HG02571 (cell line): ENCODE results near the gene RFC3.
"Not testable (repeated sequence)": the region's sequence is repeated elsewhere in the genome, so short reads cannot be mapped to it uniquely, and the experiment has no call there.

Source experiments
- ATAC-seq: cut with Tn5 transposase; IDR thresholded peaks from one replicate; pipeline ENCODE4 v1.9.1; 2021; ENCODE audit warnings: mild to moderate bottlenecking, moderate library complexity; ENCODE audit not compliant: unreplicated experiment

Gene RFC3

DNA sequence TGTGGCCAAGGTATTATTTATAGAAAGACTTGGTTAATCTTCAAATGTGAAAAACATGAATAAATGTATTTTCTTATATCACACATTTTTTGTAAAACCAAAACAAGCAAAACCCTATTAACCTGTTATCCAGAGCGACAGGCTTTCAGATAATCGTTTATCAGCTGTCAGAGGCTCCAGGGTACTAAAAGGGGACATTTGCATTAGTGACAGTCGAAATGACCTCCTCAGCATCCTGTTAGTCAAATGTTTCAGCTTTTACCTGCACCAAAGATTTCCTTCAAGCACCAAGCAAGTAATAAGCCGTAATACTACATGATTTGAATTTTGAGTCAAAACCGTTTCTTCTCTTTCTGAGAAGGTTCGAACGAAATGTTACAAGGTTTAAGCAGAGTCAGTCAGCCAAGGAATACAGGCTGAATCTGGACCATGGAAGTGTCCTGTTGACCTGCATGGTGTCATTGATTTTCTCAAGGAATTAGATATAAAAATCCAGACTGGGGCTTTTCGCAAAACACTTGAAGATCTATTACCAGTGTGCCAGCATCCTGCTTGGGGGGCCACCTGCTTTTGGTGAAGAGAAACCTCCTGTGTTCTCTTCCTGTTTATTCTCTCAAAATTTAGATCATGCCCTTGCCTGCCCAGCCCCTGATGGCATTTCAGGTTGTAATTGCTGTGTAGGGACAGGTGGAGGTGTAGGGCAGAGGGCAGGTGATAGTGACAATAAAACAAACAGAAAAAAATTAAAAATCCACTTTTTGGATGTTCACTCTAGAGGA, 11.3 kb upstream of the RFC3 start:
- ATAC-seq = no peak

DNA sequence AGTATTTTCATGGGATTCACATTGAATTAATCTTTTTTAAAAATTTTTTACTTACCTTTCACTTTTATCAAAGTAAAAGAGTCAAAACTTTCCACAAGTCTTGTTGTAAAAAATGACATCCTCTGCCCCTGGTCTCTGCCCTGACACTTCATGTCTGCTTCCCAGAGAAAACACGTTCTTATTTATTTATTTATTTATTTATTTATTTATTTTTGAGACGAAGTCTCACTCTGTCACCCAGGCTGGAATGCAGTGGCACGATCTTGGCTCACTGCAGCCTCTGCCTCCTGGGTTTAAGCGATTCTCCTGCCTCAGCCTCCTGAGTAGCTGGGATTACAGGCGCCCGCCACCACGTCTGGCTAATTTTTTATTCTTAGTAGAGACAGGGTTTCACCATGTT, 5.1 kb upstream of the RFC3 start:
- not testable (repeated sequence) for ATAC-seq

DNA sequence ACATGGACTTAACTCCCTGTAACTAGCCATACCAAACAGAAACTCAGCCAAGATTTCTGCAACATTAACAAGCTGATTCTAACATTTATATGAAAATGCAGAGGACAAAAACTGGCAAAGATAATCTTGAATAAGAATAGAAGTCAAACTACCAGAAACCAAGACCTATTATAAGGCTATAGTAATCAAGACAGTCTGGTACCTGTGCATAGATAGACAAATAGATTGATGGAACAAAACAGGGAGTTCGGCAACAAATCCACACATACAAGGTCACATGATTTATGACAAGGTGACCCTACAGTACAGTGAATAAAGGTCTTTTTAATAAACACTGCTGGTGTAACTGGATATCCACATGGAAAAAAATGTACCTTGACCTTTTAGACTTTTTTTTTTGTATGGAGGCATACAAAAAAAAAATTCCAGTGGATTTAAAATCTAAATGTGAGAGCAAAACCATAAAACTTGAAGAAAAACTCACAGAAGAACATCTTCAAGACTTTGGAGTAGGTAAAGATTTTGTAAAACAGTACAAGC, 2.9 kb upstream of the RFC3 start:
- ATAC-seq = no peak

DNA sequence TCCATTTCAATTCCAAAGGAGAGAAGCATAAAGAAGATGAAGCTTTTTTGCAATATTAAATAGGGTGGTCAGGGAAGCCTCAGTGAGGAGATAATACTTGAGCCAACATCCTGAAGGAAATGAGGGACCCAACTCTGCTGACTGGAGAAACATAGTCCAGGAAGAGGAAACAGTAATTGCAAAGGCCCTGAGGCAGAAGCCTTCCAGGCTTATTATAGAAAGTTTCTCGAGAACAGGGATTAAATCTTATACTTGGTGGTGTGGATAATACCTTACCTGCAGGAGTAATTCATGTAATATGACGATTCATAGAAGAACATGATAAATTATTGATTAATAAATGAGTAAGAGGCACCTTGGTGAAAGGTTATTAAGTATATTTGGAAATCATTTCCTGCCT, 1.0 kb upstream of the RFC3 start:
- no peak for ATAC-seq

DNA sequence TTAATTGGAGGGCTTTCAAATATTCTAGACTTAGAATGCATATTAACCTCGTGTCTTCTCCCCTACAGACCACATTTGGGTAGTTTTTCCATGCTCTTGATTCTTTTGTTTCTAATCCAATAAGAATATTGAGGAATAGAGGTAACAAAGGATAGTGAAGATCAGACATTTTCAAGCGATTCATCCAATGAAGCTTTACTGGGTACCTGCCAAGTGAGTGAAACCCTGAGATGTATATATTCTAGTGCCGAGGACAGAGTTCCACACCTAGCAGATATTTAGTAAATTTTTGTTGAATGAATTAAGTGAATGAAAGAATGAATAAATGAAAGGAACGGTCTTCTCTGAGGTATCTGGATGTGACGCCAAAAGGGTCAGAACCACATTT, 442 bp upstream of the RFC3 start:
- ATAC-seq = no peak

DNA sequence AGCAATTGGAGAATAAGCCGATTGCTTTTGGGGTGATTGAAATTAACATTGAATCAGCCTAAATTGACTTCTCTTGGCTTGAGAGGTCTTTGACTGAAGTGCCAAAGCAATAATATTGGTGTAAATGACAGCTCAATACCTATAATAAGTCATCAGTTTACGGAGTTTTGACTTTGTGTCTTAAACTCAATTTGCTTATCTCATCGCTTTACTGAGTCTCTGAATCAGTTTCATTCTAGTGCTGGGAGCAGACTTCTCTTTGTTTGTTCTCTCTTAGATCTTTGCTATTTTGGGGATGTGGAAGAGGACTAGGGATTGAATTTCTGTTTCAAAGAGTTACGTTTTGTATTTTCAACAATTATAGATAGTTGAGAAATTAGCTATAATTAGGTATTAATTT, 7.1 kb downstream of the RFC3 start:
- ATAC-seq = no peak

DNA sequence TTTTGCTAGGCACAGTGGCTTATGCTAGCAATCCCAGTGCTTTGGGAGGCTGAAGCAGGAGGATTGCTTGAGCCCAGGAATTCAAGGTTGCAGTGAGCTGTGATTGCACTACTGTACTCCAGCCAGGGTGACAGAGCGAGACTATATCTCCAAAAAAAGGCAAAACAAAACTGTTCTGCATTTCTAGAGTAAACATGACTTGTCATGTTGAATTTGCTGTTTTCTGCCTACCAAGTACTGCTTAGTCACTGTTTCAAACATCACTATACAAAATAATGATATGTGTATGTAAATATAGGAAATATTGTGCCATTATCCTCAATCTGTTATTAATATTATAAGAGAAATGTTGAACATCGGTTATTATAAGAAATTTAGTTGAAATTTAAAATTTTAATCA, 9.2 kb downstream of the RFC3 start:
- no peak for ATAC-seq

DNA sequence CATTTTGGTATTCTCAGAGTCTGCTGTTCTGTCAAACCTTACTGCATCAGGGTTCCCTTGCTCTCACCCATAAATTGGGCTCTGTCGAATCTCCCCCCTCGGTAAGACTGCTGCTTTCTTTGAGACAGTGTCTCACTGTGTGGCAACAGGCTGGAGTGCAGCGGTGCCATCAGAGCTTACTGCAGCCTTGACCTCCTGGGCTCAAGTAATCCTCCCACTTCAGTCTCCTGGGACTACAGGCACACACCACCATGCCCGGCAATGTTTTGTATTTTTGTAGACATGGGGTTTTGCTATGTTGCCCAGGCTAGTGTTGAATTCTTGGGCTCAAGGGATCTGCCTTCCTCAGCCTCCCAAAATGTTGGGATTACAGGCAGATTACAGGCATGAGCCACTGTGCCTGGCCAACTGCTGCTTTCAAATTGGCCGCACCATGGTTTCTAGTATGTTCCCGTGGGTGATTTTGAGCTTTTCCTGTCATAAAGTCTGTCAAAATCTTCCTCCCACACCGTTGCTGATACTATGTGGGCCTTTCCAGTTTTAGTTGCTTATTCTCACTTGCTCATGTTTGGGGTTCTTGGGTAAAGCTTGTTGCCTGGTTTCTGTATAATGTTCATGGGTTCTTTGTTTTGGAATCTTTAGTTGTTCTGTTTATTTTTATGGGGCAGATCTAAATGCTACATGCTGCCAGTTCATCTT, 10.6 kb downstream of the RFC3 start:
- ATAC-seq = no peak

DNA sequence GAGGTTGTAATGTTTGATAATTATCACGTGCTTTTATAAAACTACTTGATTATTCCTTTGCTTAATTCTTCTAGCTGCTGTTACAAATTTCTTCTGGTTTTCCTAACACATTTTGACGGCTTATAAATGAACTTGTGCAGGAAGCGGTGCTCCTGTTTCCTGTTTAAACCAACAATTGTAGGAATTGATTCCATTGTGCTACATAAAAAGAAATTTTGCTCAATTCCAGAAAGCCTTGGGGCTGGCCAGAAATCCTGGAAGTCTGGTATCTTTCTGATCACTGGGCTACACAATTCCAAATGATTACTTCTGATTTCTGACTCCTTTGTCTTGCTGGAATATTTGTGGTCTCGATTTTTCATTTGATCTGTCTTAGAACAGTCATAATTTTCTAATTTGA, 14.9 kb downstream of the RFC3 start:
- no peak for ATAC-seq

DNA sequence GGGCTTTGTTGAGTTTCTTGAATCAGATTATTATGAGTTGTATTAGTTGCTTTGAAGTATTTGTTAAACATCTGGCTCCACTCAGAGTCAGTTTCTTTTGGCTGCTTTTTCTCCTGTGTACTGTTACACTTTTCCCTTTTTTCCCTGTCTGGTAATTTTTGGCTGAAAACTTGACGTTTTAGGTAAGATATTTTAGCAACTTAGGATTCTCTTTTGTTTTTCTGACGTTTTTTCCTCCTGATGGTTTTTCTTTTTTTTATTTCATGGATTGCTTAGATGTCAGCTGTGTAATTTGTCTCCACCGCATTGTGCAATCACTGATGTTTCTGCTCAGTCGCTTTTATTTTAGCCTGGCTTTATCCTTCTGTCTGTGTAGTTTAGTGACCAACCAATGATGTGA, 20.7 kb downstream of the RFC3 start:
- ATAC-seq = no peak

DNA sequence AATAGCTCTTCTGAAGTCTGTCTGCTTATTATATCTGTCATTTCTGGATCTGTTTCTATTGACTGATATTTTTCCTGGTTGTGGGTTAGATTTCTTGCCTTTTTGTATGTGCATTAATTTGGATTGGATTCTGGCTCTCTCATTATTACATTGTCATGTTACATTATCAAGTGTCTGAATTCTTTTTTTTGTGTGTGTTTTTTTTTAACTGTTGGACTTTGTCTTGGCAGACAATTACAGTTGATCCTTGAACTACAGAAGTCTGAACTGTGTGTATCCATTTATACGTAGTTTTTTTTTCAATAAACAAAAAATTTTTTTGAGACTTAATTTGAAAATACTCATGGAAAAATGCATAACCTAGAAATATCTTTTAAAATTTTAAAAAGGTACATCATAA, 22.5 kb downstream of the RFC3 start:
- no peak for ATAC-seq

DNA sequence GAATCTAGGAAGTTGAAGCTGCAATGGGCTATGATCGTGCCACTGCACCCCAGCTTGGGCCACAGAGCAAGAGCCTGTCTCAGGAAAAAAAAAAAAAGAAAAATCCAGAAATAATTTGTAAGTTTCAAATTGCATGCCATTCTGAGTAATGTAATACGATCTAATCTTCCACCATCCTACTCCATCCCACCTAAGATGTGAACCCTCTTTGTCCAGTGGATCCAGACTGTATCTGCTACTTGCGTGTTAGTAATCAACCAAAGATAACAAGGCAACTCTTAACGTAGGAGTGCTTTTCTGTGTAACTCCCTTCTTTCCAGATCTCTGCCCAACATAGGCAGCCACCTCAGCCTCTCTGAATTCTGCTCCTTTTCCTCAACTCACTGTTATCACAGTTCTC, 24.3 kb downstream of the RFC3 start:
- ATAC-seq = no peak

DNA sequence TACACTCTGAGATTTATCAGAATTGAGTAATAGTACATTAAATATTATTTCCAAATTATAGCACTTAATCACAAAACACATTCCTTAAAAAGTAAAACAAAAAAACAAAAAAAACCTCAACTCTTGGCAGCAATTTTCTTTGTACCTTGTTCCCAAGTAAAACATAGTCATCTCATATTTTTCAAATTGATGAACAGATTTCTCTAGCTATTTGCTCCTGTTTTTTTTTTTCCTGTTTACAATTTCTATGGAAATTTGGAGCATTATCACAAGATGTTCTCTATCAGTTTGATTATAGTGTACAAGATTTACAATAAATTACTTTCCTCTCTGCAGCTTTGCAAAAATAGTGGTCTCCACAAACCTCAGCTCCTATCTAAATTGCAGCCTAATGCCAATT, 25.0 kb downstream of the RFC3 start:
- no peak for ATAC-seq

DNA sequence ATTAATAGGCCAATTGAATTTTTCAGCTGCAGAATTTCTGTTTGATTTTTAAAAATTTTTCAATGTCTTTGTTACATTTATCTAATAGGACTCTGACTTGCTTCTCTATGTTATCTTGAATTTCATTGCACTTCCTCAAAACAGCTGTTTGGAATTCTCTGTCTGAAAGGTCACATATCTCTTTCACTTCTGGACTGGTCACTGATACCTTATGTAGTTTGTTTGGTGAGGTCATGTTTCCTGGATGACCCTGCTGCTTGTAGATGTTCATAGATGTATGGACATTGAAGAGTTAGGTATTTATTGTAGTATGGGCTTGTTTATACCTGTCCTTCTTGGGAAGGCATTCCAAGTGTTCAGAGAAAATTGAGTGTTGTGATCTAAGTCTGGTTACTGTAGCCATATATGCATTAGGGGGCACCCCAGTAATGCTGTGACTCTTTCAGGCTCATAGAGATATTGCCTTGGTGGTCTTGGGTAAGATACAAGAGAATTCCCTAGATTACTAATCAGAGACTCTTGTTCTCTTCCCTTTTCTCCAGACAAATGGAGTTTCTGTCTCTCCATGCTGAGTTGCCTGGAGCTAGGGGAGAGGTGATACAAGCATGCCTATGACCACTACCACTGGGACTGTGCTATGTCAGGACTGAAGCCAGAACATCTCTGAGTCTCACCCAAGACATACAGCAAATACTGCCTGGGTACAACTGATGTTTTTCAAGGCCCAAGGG, 27.8 kb downstream of the RFC3 start:
- no peak for ATAC-seq

DNA sequence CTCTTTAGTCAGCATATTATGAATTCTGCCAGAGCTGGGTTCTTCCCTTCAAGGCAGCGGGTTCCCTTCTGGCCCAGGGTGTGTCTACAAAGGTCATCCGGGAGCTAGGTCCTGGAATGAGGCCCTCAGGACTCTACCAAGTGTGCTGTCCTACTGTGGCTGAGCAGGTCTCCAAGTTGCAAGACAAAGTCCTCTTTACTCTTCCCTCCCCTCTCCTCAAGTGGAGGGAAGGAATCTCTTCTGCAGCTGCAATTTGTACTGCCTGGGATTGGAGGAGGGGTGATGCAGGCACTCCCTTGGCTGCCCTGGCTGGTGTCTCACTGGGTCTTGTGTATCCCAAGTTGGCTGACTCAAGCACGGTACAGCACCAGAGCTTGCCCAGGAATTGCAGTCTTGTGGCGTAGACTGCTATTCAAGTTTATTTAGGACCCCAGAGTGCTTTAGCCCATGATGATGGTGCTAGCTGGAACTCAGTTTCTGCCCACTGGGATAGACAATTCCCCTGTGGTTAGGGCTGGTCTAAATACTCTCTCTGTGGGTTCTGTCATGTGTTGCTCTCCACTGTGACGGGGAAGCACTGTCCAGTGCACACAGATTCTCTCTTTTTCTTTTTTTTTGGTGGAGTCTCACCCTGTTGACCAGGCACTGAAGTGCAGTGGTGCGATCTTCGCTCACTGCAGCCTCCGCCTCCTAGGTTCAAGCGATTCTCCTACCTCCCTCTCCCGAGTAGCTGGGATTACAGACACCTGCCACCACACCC, 28.5 kb downstream of the RFC3 start:
- ATAC-seq = no peak

DNA sequence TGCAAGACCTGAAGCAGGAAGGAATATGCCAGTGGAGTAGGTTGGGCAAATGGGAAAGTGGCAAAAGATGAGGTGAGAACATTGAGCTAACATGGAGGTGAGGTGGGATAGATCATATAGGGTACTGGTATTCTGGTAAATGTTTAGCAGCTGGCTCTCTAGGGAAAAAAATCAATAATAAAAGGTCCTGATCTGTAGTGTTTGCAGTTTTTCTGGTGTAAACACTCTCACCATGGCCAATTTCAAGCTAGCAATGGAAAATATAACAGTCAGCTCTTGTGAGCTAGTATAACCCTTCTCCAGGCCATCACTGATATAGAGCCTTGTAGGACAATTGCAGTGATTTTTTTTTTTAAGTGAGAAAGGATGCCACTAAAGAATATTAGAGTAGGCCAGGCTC, 31.3 kb downstream of the RFC3 start:
- no peak for ATAC-seq

DNA sequence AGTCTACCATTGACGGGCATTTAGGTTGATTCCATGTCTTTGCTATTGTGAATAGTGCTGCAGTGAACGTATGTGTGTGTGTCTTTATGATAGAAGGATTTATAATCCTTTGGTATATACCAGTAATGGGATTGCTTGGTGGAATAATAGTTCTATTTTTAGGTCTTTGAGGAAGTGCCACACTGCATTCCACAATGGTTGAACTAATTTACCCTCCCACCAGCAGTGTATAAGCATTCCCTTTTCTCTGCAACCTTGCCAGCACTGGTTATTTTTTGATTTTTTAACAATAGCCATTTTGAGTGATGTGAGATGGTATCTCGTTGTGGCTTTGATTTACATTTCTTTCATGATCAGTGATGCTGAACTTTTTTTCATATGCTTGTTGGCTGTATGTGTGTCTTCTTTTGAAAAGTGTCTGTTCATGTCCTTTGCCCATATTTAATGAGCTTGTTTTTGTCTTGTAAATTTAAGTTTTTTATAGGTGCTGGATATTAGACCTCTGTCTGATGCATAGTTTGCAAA, 37.5 kb downstream of the RFC3 start:
- ATAC-seq = no peak

DNA sequence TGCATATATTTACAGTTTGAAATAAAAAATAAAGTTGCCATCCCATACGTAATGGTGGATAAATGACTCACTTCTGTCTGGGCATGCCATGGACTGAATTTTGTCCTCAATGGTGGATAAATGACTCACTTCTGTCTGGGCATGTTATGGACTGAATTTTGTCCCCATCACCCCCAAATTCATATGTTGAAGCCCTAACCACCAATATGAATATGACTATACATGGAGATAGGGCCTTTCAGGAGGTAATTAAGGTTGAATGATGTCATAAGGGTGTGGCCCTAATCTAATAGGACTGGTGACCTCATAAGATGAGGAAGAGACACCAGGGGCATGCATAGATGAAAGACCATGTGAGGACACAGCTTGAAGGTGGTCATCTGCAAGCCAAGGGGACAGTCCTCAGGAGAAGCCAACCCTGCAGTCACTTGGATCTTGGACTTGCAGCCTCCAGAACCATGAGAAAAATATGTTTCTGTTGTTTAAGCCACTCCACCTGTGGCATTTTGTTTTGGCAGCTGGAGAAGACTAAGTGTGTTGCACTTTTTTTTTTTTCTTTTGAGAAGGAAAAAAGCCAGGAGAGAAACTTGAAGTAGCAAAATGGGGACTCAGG, 41.8 kb downstream of the RFC3 start:
- ATAC-seq = no peak

DNA sequence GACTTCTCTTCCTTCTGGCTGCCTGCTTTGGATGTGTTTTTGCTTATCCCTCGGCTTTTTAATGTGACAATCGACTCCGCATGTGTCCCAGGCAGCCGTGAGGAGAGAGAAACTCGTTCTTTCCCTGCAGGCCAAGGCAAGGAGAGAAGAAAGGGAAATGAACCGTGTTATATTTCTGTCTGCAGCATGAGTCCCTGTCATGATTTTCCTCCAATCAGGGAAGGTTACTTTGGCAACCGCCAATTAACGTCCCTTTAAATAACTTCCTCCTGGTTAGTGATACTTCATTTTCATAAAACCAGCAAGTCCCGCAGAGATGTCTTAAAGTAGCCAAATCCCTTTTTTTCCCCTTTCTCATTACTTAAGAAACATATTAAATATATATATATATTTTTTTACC, 42.6 kb downstream of the RFC3 start:
- ATAC-seq = no peak

DNA sequence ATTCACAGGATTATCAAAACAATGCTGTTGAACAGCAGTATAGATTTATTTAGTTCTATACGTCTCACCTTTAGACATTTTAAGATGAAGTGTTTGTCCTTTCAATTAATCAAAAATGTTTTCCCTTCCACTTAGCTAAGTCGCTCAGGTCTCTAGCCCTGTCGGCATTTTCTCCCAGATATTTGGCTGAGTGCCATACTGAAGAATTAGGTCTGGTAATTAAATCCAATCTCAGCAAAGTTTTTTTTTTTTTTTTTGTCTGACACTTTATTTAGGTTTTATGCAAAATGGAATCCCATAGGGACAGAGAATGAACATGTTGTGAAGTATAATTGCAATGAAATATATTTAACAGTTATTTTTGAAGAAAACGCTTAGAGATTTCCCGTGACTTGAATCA, 44.1 kb downstream of the RFC3 start:
- ATAC-seq = no peak
